GM19193 (cell line): Measurements from ENCODE around the gene DNAH8.

Source experiments
- POLR2A ChIP-seq: IDR thresholded peaks from 4 replicates; pipeline ENCODE4 v1.6.1; 2011; ENCODE audit not compliant: insufficient read depth, insufficient read length; ENCODE audit errors: extremely low read depth

The DNAH8 gene

DNA sequence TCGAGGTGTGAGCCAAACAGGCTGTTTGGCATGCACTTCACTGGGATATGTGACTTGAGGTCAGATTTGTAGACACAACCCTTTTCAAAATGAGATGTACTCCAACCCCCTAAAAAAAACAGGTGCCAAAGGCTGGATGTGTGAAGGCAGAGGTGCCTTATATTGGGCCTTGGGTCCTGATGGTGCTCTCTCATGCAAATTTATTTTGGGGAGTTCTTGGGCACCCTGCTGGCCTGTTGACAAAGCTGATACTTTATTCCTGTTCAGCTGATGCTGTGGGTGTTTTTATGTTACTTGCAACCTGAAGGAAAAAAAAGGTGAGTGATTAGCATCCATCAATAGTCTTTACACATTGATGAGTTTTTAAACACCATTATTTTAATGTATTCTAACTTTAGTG, 121.5 kb downstream of the DNAH8 start:
- TF ChIP-seq POLR2A: no peak

DNA sequence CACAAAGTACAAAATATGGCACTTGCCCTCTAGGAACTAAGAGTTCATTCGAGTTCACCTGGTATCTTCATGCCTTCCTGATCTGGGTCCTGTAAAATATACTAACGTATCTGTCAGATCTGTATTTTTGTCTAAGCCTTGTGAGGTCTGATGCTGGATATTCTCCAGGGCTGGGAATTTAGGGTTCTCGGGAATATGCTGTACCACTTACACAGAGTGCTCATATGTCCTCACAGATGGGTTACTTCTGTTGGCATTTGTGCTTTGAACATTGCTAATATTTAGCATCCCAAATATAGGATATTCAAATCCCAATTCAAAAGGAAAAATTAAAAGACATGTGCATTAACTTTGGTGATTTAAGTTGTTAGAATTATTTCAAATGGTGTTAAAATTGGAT, 122.0 kb downstream of the DNAH8 start:
- TF ChIP-seq POLR2A: no peak

DNA sequence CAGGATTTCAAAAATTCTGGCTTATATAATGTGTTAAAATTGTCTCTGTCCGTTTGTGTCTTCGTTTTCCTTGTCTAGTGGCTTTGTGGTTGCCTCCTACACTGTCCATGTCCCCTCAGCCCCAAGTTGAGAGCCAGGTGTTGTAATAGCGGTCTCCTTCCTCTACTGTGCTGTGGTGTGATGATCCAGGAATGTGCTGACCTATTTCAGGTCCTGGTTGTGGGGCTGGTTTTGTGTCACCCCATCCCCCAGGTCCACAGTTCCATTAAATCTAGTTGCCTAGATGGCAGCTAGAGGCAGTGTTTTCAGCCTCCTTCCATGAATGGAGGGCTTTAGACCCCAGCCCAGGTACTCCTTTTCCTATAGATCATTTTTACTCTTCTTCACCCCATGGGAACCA, 128.7 kb downstream of the DNAH8 start:
- TF ChIP-seq POLR2A: no peak

DNA sequence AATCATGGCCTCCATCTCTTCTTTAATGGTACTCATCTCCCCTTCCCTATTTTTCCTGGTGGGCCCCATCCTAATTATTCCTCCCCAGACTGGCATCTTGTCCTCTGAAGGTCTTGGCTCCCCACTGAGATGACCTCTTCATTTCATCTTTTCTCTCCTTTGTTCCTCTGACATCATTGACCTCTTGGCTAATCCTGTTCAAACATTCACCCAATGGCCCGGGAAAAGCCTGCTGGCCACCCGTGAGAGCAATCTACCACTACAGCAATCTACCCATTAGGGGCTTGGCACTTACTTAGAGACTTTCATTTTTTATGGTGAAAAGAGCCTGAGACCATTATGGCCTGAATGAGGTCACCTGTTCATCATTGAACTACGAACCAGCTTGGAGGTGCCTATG, 130.8 kb downstream of the DNAH8 start:
- no peak for TF ChIP-seq POLR2A

DNA sequence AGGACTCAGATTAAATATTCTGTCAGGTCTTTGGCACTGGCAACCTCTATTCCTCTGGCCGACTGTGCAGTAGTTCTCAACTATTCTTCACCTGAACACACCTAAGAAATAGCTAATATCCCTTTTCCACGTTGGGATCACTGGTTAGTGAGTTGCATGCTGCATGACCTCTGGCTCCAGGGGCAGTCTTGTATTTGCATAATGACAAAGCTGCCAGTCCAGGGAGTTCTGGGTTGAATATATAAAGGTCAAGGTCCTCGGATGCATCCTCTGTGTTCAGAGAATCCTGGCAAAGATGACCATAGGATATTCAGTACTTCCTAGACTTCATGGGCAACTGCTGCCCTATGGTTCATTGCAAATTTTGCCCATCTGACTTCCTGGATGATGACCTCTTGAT, 131.2 kb downstream of the DNAH8 start:
- no peak for TF ChIP-seq POLR2A

DNA sequence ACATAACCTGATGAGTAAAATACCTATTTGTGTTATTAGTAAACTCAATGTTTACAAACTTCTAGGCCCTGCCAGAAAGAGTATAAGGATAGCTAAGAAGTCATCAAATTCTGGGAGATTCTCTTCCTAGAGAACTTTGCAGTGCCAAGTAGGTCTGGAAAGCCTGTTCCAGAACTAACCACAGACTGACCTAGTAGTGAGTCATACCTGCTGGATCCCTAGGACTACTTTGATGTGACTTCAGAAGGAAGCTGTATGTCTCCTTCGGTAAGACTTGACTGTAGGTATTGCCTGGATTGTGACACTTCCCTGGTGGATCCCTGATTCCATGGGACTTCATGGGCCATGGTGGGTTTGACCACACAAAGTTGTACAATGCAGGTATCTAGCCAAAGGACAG, 131.7 kb downstream of the DNAH8 start:
- TF ChIP-seq POLR2A: no peak

DNA sequence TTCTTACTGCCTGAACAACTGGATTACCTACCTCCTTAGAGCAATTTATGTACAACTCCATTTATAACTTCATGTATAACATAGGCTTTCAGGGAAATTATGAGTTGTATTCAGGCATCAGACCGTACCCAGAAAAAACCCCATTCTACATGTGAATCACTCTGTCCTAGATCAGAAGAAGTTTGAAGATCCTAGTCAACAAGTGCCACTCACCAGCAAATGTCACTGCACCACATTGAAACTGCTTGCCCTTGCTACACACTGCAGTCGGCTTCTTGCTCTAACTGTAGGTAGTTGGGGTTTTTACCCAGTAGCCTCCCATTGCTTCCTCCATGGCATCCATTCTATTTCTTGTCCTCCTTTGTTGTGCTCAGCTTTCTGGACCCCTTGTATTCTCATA, 132.4 kb downstream of the DNAH8 start:
- TF ChIP-seq POLR2A: no peak

DNA sequence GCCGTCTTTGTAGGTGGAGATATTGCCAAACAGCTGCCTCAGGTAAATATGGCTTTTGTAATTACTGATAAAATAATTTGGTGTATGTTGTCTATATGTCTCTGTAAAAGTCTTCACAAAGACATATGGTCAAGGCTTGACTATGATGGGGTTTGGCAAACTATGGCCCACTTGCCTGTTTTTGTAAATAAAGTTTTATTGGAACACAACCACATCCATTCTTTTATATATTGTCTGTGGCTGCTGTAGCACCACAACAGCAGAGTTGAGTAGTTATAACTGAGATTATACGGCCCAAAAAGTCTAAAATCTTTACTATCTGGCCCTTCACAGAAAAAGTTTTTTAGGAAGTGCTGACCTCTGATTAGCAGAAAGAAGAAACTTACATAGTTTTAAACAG, 133.6 kb downstream of the DNAH8 start:
- no peak for TF ChIP-seq POLR2A

DNA sequence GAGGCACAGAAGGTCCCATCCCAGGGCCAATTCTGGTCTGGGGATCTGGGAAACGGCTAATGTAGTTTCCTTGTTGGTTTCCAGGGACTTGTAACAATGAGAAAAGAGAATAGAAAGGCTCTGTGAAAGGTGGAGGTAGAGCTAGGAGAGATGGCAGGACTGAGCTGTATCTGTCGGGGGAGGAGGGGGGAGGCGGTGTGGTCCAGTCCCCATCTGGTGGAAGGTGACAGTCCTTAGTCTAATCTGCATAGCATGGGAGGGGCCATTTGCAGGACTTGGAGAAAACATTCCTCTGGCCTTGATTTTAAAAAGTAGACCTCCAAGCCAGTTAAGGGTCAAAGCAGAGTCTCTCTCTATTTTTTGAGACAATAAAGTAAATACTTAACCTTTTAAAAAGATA, 137.1 kb downstream of the DNAH8 start:
- no peak for TF ChIP-seq POLR2A

DNA sequence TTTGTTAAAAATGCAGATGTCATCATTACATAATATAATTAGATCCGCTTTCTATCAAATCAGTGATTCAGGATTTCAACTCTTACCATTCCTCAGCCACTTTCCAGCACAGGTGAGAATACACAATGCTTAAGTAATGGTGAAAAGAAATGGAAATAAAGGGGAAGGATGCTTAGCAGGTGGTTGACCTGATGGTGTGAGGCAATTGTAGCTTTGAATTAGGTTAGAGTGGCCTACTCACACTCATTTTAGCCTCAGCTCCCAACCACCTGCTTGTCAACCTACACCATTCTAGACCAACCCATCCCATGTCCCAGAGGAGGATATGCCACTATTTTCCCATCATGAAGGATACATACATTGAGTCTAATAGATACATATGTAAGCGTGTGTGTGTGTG, 138.1 kb downstream of the DNAH8 start:
- TF ChIP-seq POLR2A: no peak

DNA sequence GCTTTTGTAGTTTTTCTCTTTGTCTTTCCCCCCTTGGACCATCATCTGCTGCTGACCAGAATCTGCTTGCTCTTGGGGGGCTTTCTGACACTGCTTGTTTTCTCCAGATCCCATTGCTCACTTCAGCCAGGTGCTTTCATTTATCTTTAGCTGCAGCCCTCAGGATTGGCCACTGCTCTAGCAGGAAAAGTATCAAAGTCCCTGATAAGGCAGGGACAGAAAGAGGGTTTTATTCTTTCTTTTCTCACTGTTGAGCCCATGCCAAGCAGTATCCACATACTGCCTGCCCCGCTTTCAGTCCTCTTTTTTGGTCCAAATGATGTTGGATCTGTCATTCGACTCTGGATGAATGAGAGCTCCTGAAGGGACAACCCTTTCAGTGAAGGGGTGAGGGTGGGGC, 141.4 kb downstream of the DNAH8 start:
- no peak for TF ChIP-seq POLR2A

DNA sequence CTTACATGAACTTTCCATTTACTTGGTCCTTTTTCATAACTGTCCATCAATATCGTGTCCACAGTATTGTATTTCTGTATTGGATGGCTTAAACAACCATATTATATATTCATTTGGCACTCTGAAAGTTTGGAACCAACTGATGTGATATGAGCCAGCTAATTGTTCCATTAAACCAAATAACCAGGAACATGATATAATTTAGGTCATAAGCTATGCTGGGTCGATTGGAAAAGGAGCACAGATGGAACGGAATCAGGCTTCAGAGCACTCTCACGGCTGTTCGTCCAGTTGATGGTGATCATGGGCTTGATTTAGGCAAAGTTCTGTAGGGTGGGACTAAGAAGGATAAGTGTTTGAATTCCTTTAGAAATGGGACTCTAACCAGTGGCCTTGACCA, 142.7 kb downstream of the DNAH8 start:
- TF ChIP-seq POLR2A: no peak

DNA sequence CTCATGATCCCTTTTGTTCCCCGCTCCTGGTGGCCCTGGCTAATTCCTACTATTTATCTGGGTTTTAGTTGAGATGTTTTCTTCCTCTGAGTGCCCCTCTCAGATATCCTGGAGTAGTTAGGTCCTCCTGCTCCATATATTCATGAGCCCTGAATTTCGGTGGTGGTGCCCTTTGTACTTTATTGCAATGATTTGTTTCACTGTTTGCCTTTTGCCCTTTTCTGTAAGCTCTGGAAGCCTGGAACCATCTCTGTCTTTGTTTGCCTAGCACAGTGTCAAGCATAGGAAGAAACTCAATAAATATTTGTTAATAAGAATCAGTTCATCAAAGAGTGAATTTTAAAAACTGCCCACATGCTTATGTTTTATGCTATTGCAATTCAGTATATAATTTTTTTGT, 144.9 kb downstream of the DNAH8 start:
- TF ChIP-seq POLR2A: no peak

DNA sequence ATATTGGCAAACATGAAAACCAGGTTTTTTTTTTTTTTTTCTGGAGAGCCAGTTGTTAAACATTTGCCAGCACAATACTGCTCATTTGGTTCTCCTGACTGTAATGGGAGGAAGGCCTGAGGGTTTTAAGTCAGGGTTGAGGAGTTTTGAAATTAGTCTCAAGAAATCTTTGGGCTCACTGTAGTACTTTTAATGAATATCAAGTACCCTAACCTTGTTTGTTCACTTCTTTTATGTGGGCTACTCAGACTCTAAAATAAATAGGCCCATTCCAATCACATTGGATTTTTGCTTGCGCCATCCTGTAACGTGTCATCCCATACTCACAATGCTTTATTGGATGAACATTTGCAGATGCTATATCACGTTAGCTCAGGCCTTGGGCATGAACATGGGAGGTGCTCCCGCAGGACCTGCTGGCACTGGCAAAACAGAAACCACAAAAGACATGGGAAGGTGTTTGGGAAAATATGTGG, 146.9 kb downstream of the DNAH8 start:
- TF ChIP-seq POLR2A: no peak

DNA sequence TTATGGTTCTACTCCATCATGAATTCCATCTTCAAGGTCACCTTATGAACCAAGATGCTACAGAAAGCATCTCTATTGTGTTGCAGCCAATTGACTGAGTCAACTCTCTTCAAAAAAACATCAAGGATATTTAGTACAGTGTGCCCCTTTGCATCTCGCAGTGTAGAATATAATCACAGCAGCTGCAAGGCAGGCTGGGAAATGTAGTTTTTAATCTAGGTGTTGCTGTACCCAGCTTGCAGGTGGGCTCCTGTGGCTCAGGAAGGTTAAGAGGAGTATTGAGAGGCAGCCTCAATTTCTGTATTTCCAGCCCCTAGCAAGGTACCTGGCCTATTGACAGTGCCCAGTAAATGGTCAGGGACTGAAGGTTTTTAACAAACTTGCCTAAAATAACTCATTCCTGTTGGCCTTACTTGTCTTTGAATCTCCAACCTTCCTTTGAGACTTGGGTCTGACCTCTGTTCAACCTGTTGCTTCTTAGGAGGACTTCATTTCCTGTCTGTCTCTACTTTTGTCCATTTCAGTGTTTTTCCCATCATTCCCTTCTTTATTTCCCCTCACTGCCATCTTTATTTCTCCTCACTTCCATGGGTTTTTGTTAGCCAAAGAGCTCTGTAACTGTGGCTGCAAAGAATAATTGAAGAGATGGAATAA, 150.5 kb downstream of the DNAH8 start:
- no peak for TF ChIP-seq POLR2A

DNA sequence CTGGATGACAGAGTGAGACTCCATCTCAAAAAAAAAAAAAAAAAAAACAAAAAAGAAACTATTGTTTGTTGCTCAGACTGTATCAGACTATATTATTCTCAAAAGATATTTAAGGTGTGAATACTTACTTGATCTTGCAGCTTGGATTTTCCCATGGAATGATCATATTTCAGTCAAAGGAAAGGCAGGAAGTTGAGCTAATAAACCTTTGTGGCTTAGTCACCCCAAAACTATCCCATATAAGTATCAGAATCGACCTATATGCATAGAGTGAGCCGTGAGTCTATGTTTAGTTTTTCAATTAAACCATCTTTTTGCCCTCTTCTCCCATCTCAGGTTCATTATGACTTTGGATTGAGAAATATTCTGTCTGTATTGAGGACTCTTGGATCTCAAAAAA, 152.6 kb downstream of the DNAH8 start:
- no peak for TF ChIP-seq POLR2A
